ENCODE data around the gene NOLC1.

Gene NOLC1

GRCh38 chr10:102121739-102122372 is 30.3 kb upstream of the NOLC1 start:
- no peak for DNase-seq (ENCODE audit: low spot score)

- DNase-seq (ENCODE audit: low spot score): no peak
These were observed 29.7 kb upstream of the NOLC1 start for GRCh38 chr10:102122450-102122849.

- DNase-seq (ENCODE audit: low spot score): no peak
These were observed 29.0 kb upstream of the NOLC1 start for GRCh38 chr10:102123223-102123622.

GRCh38 chr10:102131286-102132170 is 20.7 kb upstream of the NOLC1 start:
- DNase-seq (ENCODE audit: low spot score): no peak

GRCh38 chr10:102132193-102132562 is 20.0 kb upstream of the NOLC1 start:
- no peak for DNase-seq (ENCODE audit: low spot score)

GRCh38 chr10:102132563-102133372 is 19.4 kb upstream of the NOLC1 start, which contains the start of gene PPRC1:
Gene PPRC1 (plus strand): TSS chr10:102133040. CDS start chr10:102133069, 29 bp downstream.
- DNase-seq (ENCODE audit: low spot score): peak; percentile 97

- DNase-seq (ENCODE audit: low spot score): no peak
These were observed 18.6 kb upstream of the NOLC1 start for GRCh38 chr10:102133373-102134195.

- no peak for DNase-seq (ENCODE audit: low spot score)
These were observed 17.8 kb upstream of the NOLC1 start for GRCh38 chr10:102134416-102134815.

GRCh38 chr10:102135956-102136526 is 16.1 kb upstream of the NOLC1 start:
- DNase-seq (ENCODE audit: low spot score): no peak

- no peak for DNase-seq (ENCODE audit: low spot score)
These were observed 12.7 kb upstream of the NOLC1 start for GRCh38 chr10:102139281-102140110.

- DNase-seq (ENCODE audit: low spot score): no peak
These were observed 12.0 kb upstream of the NOLC1 start for GRCh38 chr10:102140218-102140617.

GRCh38 chr10:102140913-102141540 is 11.2 kb upstream of the NOLC1 start:
- DNase-seq (ENCODE audit: low spot score): no peak

GRCh38 chr10:102141583-102142107 is 10.5 kb upstream of the NOLC1 start:
- no peak for DNase-seq (ENCODE audit: low spot score)

GRCh38 chr10:102146971-102147428 is 5.2 kb upstream of the NOLC1 start:
- no peak for DNase-seq (ENCODE audit: low spot score)

GRCh38 chr10:102147561-102147960 is 4.6 kb upstream of the NOLC1 start:
- no peak for DNase-seq (ENCODE audit: low spot score)

GRCh38 chr10:102148275-102148674 is 3.9 kb upstream of the NOLC1 start:
- DNase-seq (ENCODE audit: low spot score): no peak

- no peak for DNase-seq (ENCODE audit: low spot score)
These were observed 1.0 kb upstream of the NOLC1 start for GRCh38 chr10:102150970-102151773.

GRCh38 chr10:102152545-102152890 is 329 bp downstream of the NOLC1 start:
- DNase-seq (ENCODE audit: low spot score): no peak
